AG08395 (cell line): ENCODE measurements around the gene WDR76.
"Not testable (repeated sequence)": the region's sequence is repeated elsewhere in the genome, so short reads cannot be mapped to it uniquely, and the experiment has no call there.

Experiments used
- DNase-seq: peaks from one replicate; pipeline ENCODE4 v3.0.0; 2012; ENCODE audit warnings: mixed read lengths, low spot score

Gene WDR76

GRCh38 chr15:43826508-43827341 is at the start of gene WDR76:
TSS of gene WDR76 (plus strand) at chr15:43827002. CDS start at chr15:43827033, 31 bp downstream.
- peak; percentile 87 for DNase-seq

GRCh38 chr15:43777267-43777914 is 49.4 kb upstream of the WDR76 start:
- peak; percentile 71 for DNase-seq

- no peak for DNase-seq
Observed at GRCh38 chr15:43779016-43779415, 47.8 kb upstream of the WDR76 start.

GRCh38 chr15:43789409-43789808 is 37.4 kb upstream of the WDR76 start:
- no peak for DNase-seq

GRCh38 chr15:43791993-43792760 is 34.6 kb upstream of the WDR76 start, which contains the start of gene SERF2:
TSS of gene SERF2 (plus strand) at chr15:43792320. CDS start at chr15:43792377, 57 bp downstream.
- peak; percentile 100 for DNase-seq

- DNase-seq, result peak; percentile 57
Observed at GRCh38 chr15:43792761-43793476, 33.9 kb upstream of the WDR76 start.

GRCh38 chr15:43793647-43794046 is 33.2 kb upstream of the WDR76 start:
- DNase-seq, result no peak

GRCh38 chr15:43794269-43795037 is 32.3 kb upstream of the WDR76 start:
- DNase-seq, result peak; percentile 28

- no peak for DNase-seq
Observed at GRCh38 chr15:43795197-43795596, 31.6 kb upstream of the WDR76 start.

- no peak for DNase-seq
Observed at GRCh38 chr15:43795997-43796396, 30.8 kb upstream of the WDR76 start.

- DNase-seq, result no peak
Observed at GRCh38 chr15:43796566-43796965, 30.2 kb upstream of the WDR76 start.

GRCh38 chr15:43799209-43799944 is 27.4 kb upstream of the WDR76 start:
- DNase-seq, result no peak

GRCh38 chr15:43799945-43800285 is 26.9 kb upstream of the WDR76 start, which contains the start of gene SERINC4:
TSS of gene SERINC4 (minus strand) at chr15:43800220. CDS start at chr15:43799986, 234 bp downstream.
- DNase-seq, result no peak

- peak; percentile 89 for DNase-seq
Observed at GRCh38 chr15:43800286-43801141, 26.3 kb upstream of the WDR76 start, which contains the start of gene HYPK. TSS of gene HYPK (plus strand) at chr15:43800599. CDS start at chr15:43800623, 24 bp downstream.

- DNase-seq, result not testable (repeated sequence)
Observed at GRCh38 chr15:43802676-43803075, 24.1 kb upstream of the WDR76 start.

GRCh38 chr15:43808435-43808950 is 18.3 kb upstream of the WDR76 start:
- no peak for DNase-seq

GRCh38 chr15:43808960-43809678 is 17.7 kb upstream of the WDR76 start:
- no peak for DNase-seq

GRCh38 chr15:43815064-43815463 is 11.7 kb upstream of the WDR76 start:
- not testable (repeated sequence) for DNase-seq
